Measurements from ENCODE around the gene TCEAL1. TPM values are rescaled to one million over a fixed set of nuclear protein-coding genes. Genes with fewer than 3 reads are reported as not detected.

TCEAL1 gene
- total and polyA plus RNA-seq, 2 donors: 14.9 to 55.7 TPM

GRCh38 chrX:103663981-103664762, 35.4 kb downstream of the TCEAL1 start:
- no peaks in the 10 kb centered on the region for H3K9me3 ChIP-seq (ENCODE audit: control insufficient read depth in 2 of 2, insufficient read depth in 1 of 2, low read length in 1 of 2)
- no peak for DNase-seq (ENCODE audit: low read depth in 6 of 9, low spot score in 9 of 9)
- H3K27me3 ChIP-seq (ENCODE audit: control insufficient read depth in 2 of 2, insufficient read depth in 1 of 2, low read length in 1 of 2): peaks cover 0 to 22% of the 10 kb centered on the region in 2 donors
- H3K4me1 ChIP-seq (ENCODE audit: control insufficient read depth in 2 of 2, insufficient read depth in 2 of 2, low read length in 2 of 2): no peaks in the 10 kb centered on the region
- WGBS: 38% methylated on average over 23 of the region's 23 CpGs
- H3K4me3 ChIP-seq (ENCODE audit: low read length in 2 of 2): no peak overlapping the region
- H3K27ac ChIP-seq (ENCODE audit: low read depth in 1 of 2, low read length in 1 of 2): no peak overlapping the region
- no peaks in the 10 kb centered on the region for H3K36me3 ChIP-seq (ENCODE audit: control insufficient read depth in 2 of 2, insufficient read depth in 2 of 2, low read length in 1 of 2)

GRCh38 chrX:103666202-103667107, 37.7 kb downstream of the TCEAL1 start:
- Histone ChIP-seq H3K9me3 (ENCODE audit: control insufficient read depth in 2 of 2, insufficient read depth in 1 of 2, low read length in 1 of 2) (no peaks in the 10 kb centered on the region), H3K4me3 (ENCODE audit: low read length in 2 of 2) (no peak overlapping the region), H3K27ac (ENCODE audit: low read depth in 1 of 2, low read length in 1 of 2) (no peak overlapping the region), H3K36me3 (ENCODE audit: control insufficient read depth in 2 of 2, insufficient read depth in 2 of 2, low read length in 1 of 2) (no peaks in the 10 kb centered on the region), H3K27me3 (ENCODE audit: control insufficient read depth in 2 of 2, insufficient read depth in 1 of 2, low read length in 1 of 2) (peaks cover 0 to 22% of the 10 kb centered on the region in 2 donors), H3K4me1 (ENCODE audit: control insufficient read depth in 2 of 2, insufficient read depth in 2 of 2, low read length in 2 of 2) (no peaks in the 10 kb centered on the region)
- WGBS: 100% methylated on average over 3 of the region's 3 CpGs
- no peak for DNase-seq (ENCODE audit: low read depth in 6 of 9, low spot score in 9 of 9)

GRCh38 chrX:103669745-103670144, 41.0 kb downstream of the TCEAL1 start:
- Histone ChIP-seq H3K4me1 (ENCODE audit: control insufficient read depth in 2 of 2, insufficient read depth in 2 of 2, low read length in 2 of 2) (no peaks in the 10 kb centered on the region), H3K36me3 (ENCODE audit: control insufficient read depth in 2 of 2, insufficient read depth in 2 of 2, low read length in 1 of 2) (no peaks in the 10 kb centered on the region), H3K27ac (ENCODE audit: low read depth in 1 of 2, low read length in 1 of 2) (no peak overlapping the region), H3K4me3 (ENCODE audit: low read length in 2 of 2) (no peak overlapping the region), H3K9me3 (ENCODE audit: control insufficient read depth in 2 of 2, insufficient read depth in 1 of 2, low read length in 1 of 2) (no peaks in the 10 kb centered on the region), H3K27me3 (ENCODE audit: control insufficient read depth in 2 of 2, insufficient read depth in 1 of 2, low read length in 1 of 2) (peaks cover 0 to 6% of the 10 kb centered on the region in 2 donors)
- 88% methylated on average over 1 of the region's 1 CpG for WGBS
- no peak for DNase-seq (ENCODE audit: low read depth in 6 of 9, low spot score in 9 of 9)

- Histone ChIP-seq H3K4me1 (ENCODE audit: control insufficient read depth in 2 of 2, insufficient read depth in 2 of 2, low read length in 2 of 2) (no peaks in the 10 kb centered on the region), H3K36me3 (ENCODE audit: control insufficient read depth in 2 of 2, insufficient read depth in 2 of 2, low read length in 1 of 2) (peaks cover 1 to 29% of the 10 kb centered on the region in 2 donors), H3K9me3 (ENCODE audit: control insufficient read depth in 2 of 2, insufficient read depth in 1 of 2, low read length in 1 of 2) (no peaks in the 10 kb centered on the region), H3K27ac (ENCODE audit: low read depth in 1 of 2, low read length in 1 of 2) (no peak overlapping the region), H3K27me3 (ENCODE audit: control insufficient read depth in 2 of 2, insufficient read depth in 1 of 2, low read length in 1 of 2) (no peaks in the 10 kb centered on the region), H3K4me3 (ENCODE audit: low read length in 2 of 2) (no peak overlapping the region)
- 97% methylated on average over 8 of the region's 8 CpGs for WGBS
- no peak for DNase-seq (ENCODE audit: low read depth in 6 of 9, low spot score in 9 of 9)
Observed at GRCh38 chrX:103674531-103675454, 46.0 kb downstream of the TCEAL1 start.

GRCh38 chrX:103678199-103678993, 49.6 kb downstream of the TCEAL1 start:
- no peak for DNase-seq (ENCODE audit: low read depth in 6 of 9, low spot score in 9 of 9)
- H3K27ac ChIP-seq (ENCODE audit: low read depth in 1 of 2, low read length in 1 of 2): no peak overlapping the region
- 99% methylated on average over 5 of the region's 5 CpGs for WGBS

More at GRCh38 chrX:103678199-103678993, 49.6 kb downstream of the TCEAL1 start:
- Histone ChIP-seq H3K4me1 (ENCODE audit: control insufficient read depth in 2 of 2, insufficient read depth in 2 of 2, low read length in 2 of 2) (no peaks in the 10 kb centered on the region), H3K9me3 (ENCODE audit: control insufficient read depth in 2 of 2, insufficient read depth in 1 of 2, low read length in 1 of 2) (no peaks in the 10 kb centered on the region), H3K4me3 (ENCODE audit: low read length in 2 of 2) (no peak overlapping the region), H3K27me3 (ENCODE audit: control insufficient read depth in 2 of 2, insufficient read depth in 1 of 2, low read length in 1 of 2) (no peaks in the 10 kb centered on the region), H3K36me3 (ENCODE audit: control insufficient read depth in 2 of 2, insufficient read depth in 2 of 2, low read length in 1 of 2) (peaks cover 5 to 44% of the 10 kb centered on the region in 2 donors)

Other genes with a start within 250 kb of the TCEAL1 start
- 0.09 TPM for gene RAB40A, start 109.5 kb upstream of the TCEAL1 start, total RNA-seq
- 0.48 TPM for gene RAB40A, start 109.5 kb upstream of the TCEAL1 start, polyA plus RNA-seq
- 27.2 TPM for gene TCEAL4, start 43.5 kb upstream of the TCEAL1 start, total RNA-seq
- 200 TPM for gene TCEAL4, start 43.5 kb upstream of the TCEAL1 start, polyA plus RNA-seq
- 5.5 TPM for gene TCEAL3, start 21.0 kb upstream of the TCEAL1 start, total RNA-seq
- 25.9 TPM for gene TCEAL3, start 21.0 kb upstream of the TCEAL1 start, polyA plus RNA-seq
- gene MORF4L2, start 57.7 kb downstream of the TCEAL1 start, total RNA-seq: 183 TPM
- gene MORF4L2, start 57.7 kb downstream of the TCEAL1 start, polyA plus RNA-seq: 223 TPM
- 0.19 TPM for gene TMEM31, start 81.9 kb downstream of the TCEAL1 start, total RNA-seq
- gene TMEM31, start 81.9 kb downstream of the TCEAL1 start, polyA plus RNA-seq: 0.37 TPM
- gene PLP1, start 147.9 kb downstream of the TCEAL1 start, total RNA-seq: 9.6 TPM
- 4.2 TPM for gene PLP1, start 147.9 kb downstream of the TCEAL1 start, polyA plus RNA-seq
- 1.5 TPM for gene RAB9B, start 203.3 kb downstream of the TCEAL1 start, total RNA-seq
- 1.3 TPM for gene RAB9B, start 203.3 kb downstream of the TCEAL1 start, polyA plus RNA-seq